A673 (cell line): ENCODE results near the gene FBXW5. TPM values are rescaled to one million over a fixed set of nuclear protein-coding genes. Genes with fewer than 3 reads are reported as not detected.

Experiments
- BruUV-seq: library from RNA; stranded (reverse); fragments of 400-500 nt; replicated peaks from 2 replicates; lab custom pipeline; 2021; lab: Mats Ljungman, UMichigan
- CTCF ChIA-PET: fragments of 300-600 bp; sonication (Branson Sonifier 250); formaldehyde crosslinking; loops from one replicate; lab custom pipeline; 2022; ENCODE audit warnings: antibody characterized with exemption; lab: Charles Lee
- POLR2A ChIA-PET: fragments of 300-600 bp; sonication (Branson Sonifier 250); formaldehyde crosslinking; loops from one replicate; lab custom pipeline; 2022; ENCODE audit warnings: antibody characterized with exemption; ENCODE audit not compliant: low non-redundant PET; lab: Charles Lee
- DNase-seq: peaks from one replicate; pipeline ENCODE4 v3.0.0-alpha.2; 2015; ENCODE audit warnings: low spot score
- H3K27ac ChIP-seq: fragments of 200-600 bp; sonication (generic); 2 replicates; pipeline ENCODE4 v1.5.1; 2016; ENCODE audit warnings: mixed run types, low read depth, mild to moderate bottlenecking, mixed read lengths, antibody characterized with exemption, low read length; ENCODE audit not compliant: poor library complexity, severe bottlenecking
- H3K27me3 ChIP-seq: fragments of 200-600 bp; sonication (generic); replicated peaks from 2 replicates; pipeline ENCODE4 v1.6.1; 2017; ENCODE audit warnings: mixed run types, low read depth, mild to moderate bottlenecking, mixed read lengths, antibody characterized with exemption, low read length; ENCODE audit not compliant: insufficient read depth, poor library complexity
- H3K36me3 ChIP-seq: fragments of 200-600 bp; sonication (generic); 2 replicates; pipeline ENCODE4 v1.6.1; 2016; ENCODE audit warnings: mixed run types, mild to moderate bottlenecking, mixed read lengths, antibody characterized with exemption, low read length; ENCODE audit not compliant: insufficient read depth, poor library complexity, severe bottlenecking
- H3K4me1 ChIP-seq: fragments of 200-600 bp; sonication (generic); 2 replicates; pipeline ENCODE4 v1.6.1; 2017; ENCODE audit warnings: mixed run types, mild to moderate bottlenecking, mixed read lengths, antibody characterized with exemption, low read length; ENCODE audit not compliant: insufficient read depth, poor library complexity, severe bottlenecking
- H3K4me3 ChIP-seq: fragments of 200-600 bp; sonication (generic); 2 replicates; pipeline ENCODE4 v1.5.1; 2016; ENCODE audit warnings: low read depth, mixed run types, mild to moderate bottlenecking, mixed read lengths, low read length; ENCODE audit not compliant: poor library complexity, severe bottlenecking
- H3K9me3 ChIP-seq: fragments of 200-600 bp; sonication (generic); 2 replicates; pipeline ENCODE4 v1.6.1; 2016; ENCODE audit warnings: mixed run types, low read depth, mild to moderate bottlenecking, mixed read lengths, antibody characterized with exemption, low read length; ENCODE audit not compliant: poor library complexity, severe bottlenecking
- CTCF ChIP-seq: fragments of 300-800, 200-600 bp; sonication (generic); conservative IDR thresholded peaks from 2 replicates; pipeline ENCODE4 v1.5.1; 2017; ENCODE audit warnings: low read depth, mild to moderate bottlenecking, antibody characterized with exemption, low read length, moderate library complexity, mixed read lengths
- EZH2 ChIP-seq: fragments of 200-600 bp; sonication (generic); IDR thresholded peaks from 2 replicates; pipeline ENCODE4 v1.6.1; 2017; ENCODE audit warnings: borderline replicate concordance, low read depth, mild to moderate bottlenecking, mixed read lengths, antibody characterized with exemption, low read length; ENCODE audit not compliant: poor library complexity, severe bottlenecking
- intact Hi-C: fragments of 100-400 bp; cut with micrococcal nuclease; formaldehyde crosslinking; loops from one replicate; pipeline ENCODE4 v1.10.0; 2022; ENCODE audit not compliant: unreplicated experiment
- total RNA-seq: library from RNA; stranded (reverse); gene quantifications from 2 replicates; pipeline ENCODE4 v1.2.3, GENCODE V29; 2021

FBXW5 gene
- total RNA-seq, 1 experiment from 2014 or later, result 81.8 TPM

- no peak for TF ChIP-seq EZH2
- TF ChIP-seq CTCF, result no peak
- DNase-seq, result no peak
- Histone ChIP-seq H3K27me3 (no peaks in the 10 kb centered on the region), H3K4me3 (no peak overlapping the region), H3K9me3 (no peaks in the 10 kb centered on the region), H3K27ac (no peak overlapping the region), H3K36me3 (no peaks in the 10 kb centered on the region), H3K4me1 (peaks cover 4% of the 10 kb centered on the region)
- CTCF ChIA-PET, result no interaction called here
- POLR2A ChIA-PET, result no interaction called here
- BruUV-seq, result no TSS peak
- intact Hi-C loops, result no loop called here
Observed at GRCh38 chr9:136969150-136969549, 24.6 kb upstream of the FBXW5 start.

GRCh38 chr9:136968333-136969127 is 24.0 kb upstream of the FBXW5 start:
- H3K27ac ChIP-seq, result no peak overlapping the region
- BruUV-seq, result no TSS peak
- intact Hi-C loops, result no loop called here
- CTCF ChIA-PET, result no interaction called here
- H3K27me3 ChIP-seq, result no peaks in the 10 kb centered on the region
- POLR2A ChIA-PET, result no interaction called here
- no peak overlapping the region for H3K4me3 ChIP-seq
- no peaks in the 10 kb centered on the region for H3K36me3 ChIP-seq
- TF ChIP-seq CTCF, result no peak
- TF ChIP-seq EZH2, result no peak
- DNase-seq, result no peak
- H3K4me1 ChIP-seq, result peaks cover 4% of the 10 kb centered on the region
- H3K9me3 ChIP-seq, result no peaks in the 10 kb centered on the region

GRCh38 chr9:136965771-136966484 is 21.4 kb upstream of the FBXW5 start:
- intact Hi-C loops, result no loop called here
- peak; percentile 54 for DNase-seq
- H3K4me3 ChIP-seq, result no peak overlapping the region
- peaks cover 4% of the 10 kb centered on the region for H3K4me1 ChIP-seq
- BruUV-seq, result no TSS peak
- no peaks in the 10 kb centered on the region for H3K36me3 ChIP-seq
- CTCF ChIA-PET, result interaction anchor here (0.7 kb wide), 1 partner anchor 194 kb away, joined by 3 read pairs; no protein-coding TSS in a partner anchor
- H3K27ac ChIP-seq, result no peak overlapping the region
- H3K27me3 ChIP-seq, result no peaks in the 10 kb centered on the region
- POLR2A ChIA-PET, result no interaction called here
- H3K9me3 ChIP-seq, result no peaks in the 10 kb centered on the region
- no peak for TF ChIP-seq EZH2
- TF ChIP-seq CTCF, result no peak
